Measurements from ENCODE around the gene GREB1. TPM values are rescaled to one million over a fixed set of nuclear protein-coding genes. Genes with fewer than 3 reads are reported as not detected.
A peak's percentile ranks its signal among the peaks of the same experiment; 100 is the strongest.

The GREB1 gene, protein sequence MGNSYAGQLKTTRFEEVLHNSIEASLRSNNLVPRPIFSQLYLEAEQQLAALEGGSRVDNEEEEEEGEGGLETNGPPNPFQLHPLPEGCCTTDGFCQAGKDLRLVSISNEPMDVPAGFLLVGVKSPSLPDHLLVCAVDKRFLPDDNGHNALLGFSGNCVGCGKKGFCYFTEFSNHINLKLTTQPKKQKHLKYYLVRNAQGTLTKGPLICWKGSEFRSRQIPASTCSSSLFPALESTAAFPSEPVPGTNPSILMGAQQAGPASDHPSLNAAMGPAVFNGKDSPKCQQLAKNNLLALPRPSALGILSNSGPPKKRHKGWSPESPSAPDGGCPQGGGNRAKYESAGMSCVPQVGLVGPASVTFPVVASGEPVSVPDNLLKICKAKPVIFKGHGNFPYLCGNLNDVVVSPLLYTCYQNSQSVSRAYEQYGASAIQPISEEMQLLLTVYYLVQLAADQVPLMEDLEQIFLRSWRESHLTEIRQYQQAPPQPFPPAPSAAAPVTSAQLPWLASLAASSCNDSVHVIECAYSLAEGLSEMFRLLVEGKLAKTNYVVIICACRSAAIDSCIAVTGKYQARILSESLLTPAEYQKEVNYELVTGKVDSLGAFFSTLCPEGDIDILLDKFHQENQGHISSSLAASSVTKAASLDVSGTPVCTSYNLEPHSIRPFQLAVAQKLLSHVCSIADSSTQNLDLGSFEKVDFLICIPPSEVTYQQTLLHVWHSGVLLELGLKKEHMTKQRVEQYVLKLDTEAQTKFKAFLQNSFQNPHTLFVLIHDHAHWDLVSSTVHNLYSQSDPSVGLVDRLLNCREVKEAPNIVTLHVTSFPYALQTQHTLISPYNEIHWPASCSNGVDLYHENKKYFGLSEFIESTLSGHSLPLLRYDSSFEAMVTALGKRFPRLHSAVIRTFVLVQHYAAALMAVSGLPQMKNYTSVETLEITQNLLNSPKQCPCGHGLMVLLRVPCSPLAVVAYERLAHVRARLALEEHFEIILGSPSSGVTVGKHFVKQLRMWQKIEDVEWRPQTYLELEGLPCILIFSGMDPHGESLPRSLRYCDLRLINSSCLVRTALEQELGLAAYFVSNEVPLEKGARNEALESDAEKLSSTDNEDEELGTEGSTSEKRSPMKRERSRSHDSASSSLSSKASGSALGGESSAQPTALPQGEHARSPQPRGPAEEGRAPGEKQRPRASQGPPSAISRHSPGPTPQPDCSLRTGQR (N-terminal part only)
- 0.24 and 0.52 TPM in 2 replicates for total RNA-seq
- polyA plus RNA-seq (2012) = 0.42 TPM

GRCh38 chr2:11533278-11534070 is at the start of gene GREB1:
GREB1 (plus strand) TSS chr2:11534045; CDS start chr2:11556615, 22,570 bp downstream.
- DNase-seq (ENCODE audit: low read depth) = no peak

GRCh38 chr2:11488809-11489208 is 45.0 kb upstream of the GREB1 start:
- DNase-seq (ENCODE audit: low read depth) = no peak

- no peak for DNase-seq (ENCODE audit: low read depth)
These were observed 43.7 kb upstream of the GREB1 start for GRCh38 chr2:11490194-11490593.

DNA sequence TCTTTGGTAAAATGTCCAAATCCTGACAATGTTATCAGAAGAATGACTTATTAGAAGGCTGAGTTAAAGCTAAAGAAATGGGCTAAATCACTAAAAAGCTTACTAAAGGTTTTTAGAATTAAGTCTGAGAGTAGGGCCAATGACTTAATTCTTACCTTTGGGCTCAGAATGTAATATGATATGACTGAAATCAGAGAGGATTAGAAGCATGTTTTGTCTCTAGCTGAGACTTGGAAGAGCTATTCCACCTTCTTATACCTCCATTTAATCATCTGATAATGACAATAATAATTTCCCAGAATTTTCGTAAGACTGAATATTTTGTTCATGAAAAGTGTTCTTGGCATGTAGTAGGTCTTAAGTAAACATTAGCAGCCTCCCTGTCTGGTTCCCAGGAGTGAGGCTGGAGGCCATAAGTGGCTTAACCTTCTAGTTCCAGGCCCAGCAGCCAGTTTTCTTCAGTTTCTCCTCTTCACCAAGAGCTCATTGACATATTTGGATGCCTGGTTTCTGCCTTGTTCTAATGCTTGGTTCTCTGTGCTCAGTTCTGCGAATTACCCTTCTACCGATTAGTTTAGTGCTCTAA is 42.4 kb upstream of the GREB1 start:
- DNase-seq (ENCODE audit: low read depth) = no peak

DNA sequence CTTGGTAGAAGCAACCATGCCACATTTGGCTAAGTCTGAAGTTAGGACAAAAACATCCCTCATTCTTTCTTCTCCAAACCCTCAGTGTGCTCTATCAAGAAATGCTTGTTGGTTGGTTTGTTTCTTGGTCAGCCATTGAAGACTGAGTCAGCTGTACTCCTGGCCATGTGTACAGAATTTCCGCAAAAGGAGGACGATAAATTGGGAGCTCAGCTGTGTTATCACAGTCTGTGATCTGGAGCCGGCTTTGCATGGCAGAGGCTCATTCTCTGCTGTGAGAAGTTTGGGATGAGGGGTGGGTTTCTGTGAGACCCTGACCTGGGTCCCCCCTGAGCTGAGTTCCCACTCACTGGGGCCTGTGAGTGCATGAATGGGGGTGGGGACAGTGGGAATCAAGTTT is 41.6 kb upstream of the GREB1 start:
- no peak for DNase-seq (ENCODE audit: low read depth)

GRCh38 chr2:11492720-11493119 is 41.1 kb upstream of the GREB1 start:
- DNase-seq (ENCODE audit: low read depth) = no peak

- DNase-seq (ENCODE audit: low read depth) = no peak
These were observed 40.6 kb upstream of the GREB1 start for GRCh38 chr2:11493282-11493681.

DNA sequence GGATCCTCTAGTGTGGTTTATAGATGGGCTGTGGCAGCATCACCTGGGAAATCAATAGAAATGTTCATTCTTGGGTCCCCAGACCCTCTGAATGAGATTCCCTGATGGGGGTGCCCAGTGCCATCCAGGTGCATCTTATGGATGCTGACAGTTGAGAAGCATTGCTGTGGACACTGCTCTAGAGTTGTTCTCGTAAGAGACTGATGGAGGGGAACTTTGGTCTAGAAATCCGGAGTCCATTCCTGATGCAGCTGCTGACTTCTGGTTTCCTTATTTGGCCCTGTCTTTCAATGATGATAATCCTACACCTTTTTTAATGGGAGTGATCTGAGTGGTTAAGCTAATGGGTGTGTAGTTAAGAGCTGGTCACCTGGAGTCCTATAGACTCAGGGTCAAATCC is 39.5 kb upstream of the GREB1 start:
- no peak for DNase-seq (ENCODE audit: low read depth)

- DNase-seq (ENCODE audit: low read depth) = no peak
These were observed 37.8 kb upstream of the GREB1 start for GRCh38 chr2:11495844-11496681.

DNA sequence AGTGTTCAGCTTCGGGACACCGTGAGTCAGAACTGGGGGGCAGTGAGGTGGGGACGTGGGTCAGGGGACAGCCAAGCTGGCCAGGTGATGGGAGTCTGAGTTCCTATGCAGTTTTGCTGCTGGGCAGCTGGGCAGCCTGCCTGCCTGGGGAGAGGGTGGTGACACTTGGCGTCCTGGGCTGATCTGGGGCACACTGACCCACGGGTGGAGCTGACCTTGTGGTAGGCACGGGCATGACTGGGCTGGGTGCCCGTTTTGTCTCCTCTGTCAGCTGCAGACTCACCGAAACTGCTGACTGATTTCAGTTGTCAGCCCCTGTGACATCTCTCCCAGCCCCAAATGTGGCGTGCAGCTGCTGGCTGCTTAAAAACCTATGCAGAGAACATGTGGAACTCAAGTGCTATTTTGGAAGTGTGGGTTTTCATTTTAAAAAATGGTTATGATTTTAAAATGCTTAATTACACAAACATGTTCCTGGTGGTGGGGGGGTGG is 35.3 kb upstream of the GREB1 start:
- peak; percentile 97 for DNase-seq (ENCODE audit: low read depth)

GRCh38 chr2:11499081-11499743 is 34.6 kb upstream of the GREB1 start:
- peak; percentile 26 for DNase-seq (ENCODE audit: low read depth)

DNA sequence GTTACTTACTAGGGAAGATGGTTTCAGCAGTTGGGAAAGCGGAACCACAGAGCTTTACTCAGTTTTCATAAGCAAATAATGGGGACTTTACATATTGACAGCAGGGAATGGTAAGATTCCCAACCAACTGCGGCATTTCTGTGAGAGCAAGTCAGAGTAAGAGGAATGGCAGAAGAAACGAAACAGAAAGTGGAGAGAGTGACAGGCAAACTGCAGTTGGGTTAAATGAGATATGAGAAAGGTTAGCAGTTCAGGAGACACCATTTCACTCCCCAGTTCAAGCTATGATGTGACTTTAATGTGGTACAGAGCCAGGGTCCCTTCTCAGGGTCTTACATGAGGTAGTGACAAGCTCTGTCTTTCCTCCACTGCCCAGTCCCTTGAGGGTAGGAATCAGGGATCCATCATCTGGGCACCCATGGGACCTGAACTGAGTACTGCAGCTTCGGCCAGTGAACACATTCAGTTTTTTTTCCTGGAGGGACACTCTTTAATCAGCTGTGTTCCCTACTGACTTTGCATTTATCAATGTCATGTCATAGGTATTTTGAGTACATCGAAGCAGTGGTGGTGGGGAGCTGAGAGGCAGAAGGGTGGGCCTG is 33.0 kb upstream of the GREB1 start:
- peak; percentile 24 for DNase-seq (ENCODE audit: low read depth)

DNA sequence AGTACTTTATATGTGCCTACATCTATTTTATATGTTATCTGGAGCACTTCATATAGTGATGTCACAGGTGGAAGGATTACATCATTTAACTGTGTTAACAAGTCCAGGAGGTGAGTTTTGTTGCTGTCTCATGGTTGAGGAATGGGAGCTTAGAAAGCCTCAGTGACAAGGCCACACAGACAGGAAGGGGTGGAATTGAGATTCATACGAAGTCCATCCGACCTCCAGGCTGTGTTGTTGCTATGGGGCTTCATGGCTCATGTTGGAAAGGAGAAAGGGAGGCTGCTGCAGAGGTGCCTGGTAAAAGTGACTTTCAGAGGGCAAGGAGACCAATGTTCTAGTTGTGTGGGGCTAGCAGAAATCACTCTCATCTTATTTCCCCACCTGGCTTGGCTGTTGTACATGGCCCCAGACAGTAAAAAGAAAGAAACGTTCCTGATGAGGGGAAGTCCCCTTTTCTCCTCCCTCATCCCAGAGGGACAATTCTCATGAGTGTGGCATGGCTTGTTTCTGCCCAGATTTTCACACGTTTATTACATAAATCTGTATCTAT is 31.0 kb upstream of the GREB1 start:
- no peak for DNase-seq (ENCODE audit: low read depth)

DNA sequence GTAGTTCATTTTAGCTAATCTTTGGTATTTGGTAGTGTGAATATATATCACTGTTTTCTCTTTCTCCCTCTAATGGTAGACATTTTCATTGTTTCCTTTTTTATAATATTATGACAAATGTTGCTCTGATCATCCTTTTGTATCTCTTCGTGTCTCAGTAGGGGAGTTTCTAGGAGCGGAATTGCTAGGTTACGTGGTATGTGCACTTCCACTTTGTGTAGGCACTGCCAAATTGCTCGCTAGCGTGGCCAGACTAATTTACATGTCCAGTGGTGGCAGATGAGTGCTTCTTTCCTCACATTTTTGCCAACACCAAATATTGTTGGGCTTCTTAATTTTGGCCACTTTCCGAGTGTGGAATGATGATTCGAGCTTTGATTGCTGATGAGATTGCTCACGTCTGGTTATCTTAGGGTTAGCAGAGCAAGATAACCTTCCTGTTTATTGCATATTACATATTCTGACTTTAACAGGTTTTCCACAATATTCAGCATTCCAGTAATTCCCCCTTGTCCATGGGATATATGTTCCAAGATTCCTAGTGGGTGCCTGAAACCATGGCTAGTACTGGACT is 30.4 kb upstream of the GREB1 start:
- no peak for DNase-seq (ENCODE audit: low read depth)

- peak; percentile 49 for DNase-seq (ENCODE audit: low read depth)
These were observed 27.9 kb upstream of the GREB1 start for GRCh38 chr2:11505652-11506610.

- DNase-seq (ENCODE audit: low read depth) = peak; percentile 38
These were observed 27.3 kb upstream of the GREB1 start for GRCh38 chr2:11506611-11506969.
